ENCODE data around the gene FOXRED1.

GRCh38 chr11:126310992-126311310 lies 42.0 kb downstream of the FOXRED1 start:
- TF ChIP-seq, protein P1, sequence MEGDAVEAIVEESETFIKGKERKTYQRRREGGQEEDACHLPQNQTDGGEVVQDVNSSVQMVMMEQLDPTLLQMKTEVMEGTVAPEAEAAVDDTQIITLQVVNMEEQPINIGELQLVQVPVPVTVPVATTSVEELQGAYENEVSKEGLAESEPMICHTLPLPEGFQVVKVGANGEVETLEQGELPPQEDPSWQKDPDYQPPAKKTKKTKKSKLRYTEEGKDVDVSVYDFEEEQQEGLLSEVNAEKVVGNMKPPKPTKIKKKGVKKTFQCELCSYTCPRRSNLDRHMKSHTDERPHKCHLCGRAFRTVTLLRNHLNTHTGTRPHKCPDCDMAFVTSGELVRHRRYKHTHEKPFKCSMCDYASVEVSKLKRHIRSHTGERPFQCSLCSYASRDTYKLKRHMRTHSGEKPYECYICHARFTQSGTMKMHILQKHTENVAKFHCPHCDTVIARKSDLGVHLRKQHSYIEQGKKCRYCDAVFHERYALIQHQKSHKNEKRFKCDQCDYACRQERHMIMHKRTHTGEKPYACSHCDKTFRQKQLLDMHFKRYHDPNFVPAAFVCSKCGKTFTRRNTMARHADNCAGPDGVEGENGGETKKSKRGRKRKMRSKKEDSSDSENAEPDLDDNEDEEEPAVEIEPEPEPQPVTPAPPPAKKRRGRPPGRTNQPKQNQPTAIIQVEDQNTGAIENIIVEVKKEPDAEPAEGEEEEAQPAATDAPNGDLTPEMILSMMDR (optimal IDR thresholded peaks at IDR 0.05 in 1 of 3, IDR thresholded peaks at IDR 0.05 in 1 of 3, conservative IDR thresholded peaks at IDR 0.05 in 1 of 3; ENCODE audit: extremely low read depth in 1 of 3, insufficient read depth in 2 of 3, low read length in 3 of 3): no peak
- no peak for TF ChIP-seq EZH2 (IDR thresholded peaks at IDR 0.05; ENCODE audit: low read length)

All from keratinocyte (primary cell).